A673 (cell line): ENCODE results near the gene SEMA3E. TPM values are rescaled to one million over a fixed set of nuclear protein-coding genes. Genes with fewer than 3 reads are reported as not detected.

Source experiments
- BruUV-seq: library from RNA; stranded (reverse); fragments of 400-500 nt; replicated peaks from 2 replicates; lab custom pipeline; 2021; lab: Mats Ljungman, UMichigan
- CTCF ChIA-PET: fragments of 300-600 bp; sonication (Branson Sonifier 250); formaldehyde crosslinking; loops from one replicate; lab custom pipeline; 2022; ENCODE audit warnings: antibody characterized with exemption; lab: Charles Lee
- POLR2A ChIA-PET: fragments of 300-600 bp; sonication (Branson Sonifier 250); formaldehyde crosslinking; loops from one replicate; lab custom pipeline; 2022; ENCODE audit warnings: antibody characterized with exemption; ENCODE audit not compliant: low non-redundant PET; lab: Charles Lee
- DNase-seq: peaks from one replicate; pipeline ENCODE4 v3.0.0-alpha.2; 2015; ENCODE audit warnings: low spot score
- H3K27ac ChIP-seq: fragments of 200-600 bp; sonication (generic); 2 replicates; pipeline ENCODE4 v1.5.1; 2016; ENCODE audit warnings: mixed run types, low read depth, mild to moderate bottlenecking, mixed read lengths, antibody characterized with exemption, low read length; ENCODE audit not compliant: poor library complexity, severe bottlenecking
- H3K27me3 ChIP-seq: fragments of 200-600 bp; sonication (generic); replicated peaks from 2 replicates; pipeline ENCODE4 v1.6.1; 2017; ENCODE audit warnings: mixed run types, low read depth, mild to moderate bottlenecking, mixed read lengths, antibody characterized with exemption, low read length; ENCODE audit not compliant: insufficient read depth, poor library complexity
- H3K36me3 ChIP-seq: fragments of 200-600 bp; sonication (generic); 2 replicates; pipeline ENCODE4 v1.6.1; 2016; ENCODE audit warnings: mixed run types, mild to moderate bottlenecking, mixed read lengths, antibody characterized with exemption, low read length; ENCODE audit not compliant: insufficient read depth, poor library complexity, severe bottlenecking
- H3K4me1 ChIP-seq: fragments of 200-600 bp; sonication (generic); 2 replicates; pipeline ENCODE4 v1.6.1; 2017; ENCODE audit warnings: mixed run types, mild to moderate bottlenecking, mixed read lengths, antibody characterized with exemption, low read length; ENCODE audit not compliant: insufficient read depth, poor library complexity, severe bottlenecking
- H3K4me3 ChIP-seq: fragments of 200-600 bp; sonication (generic); 2 replicates; pipeline ENCODE4 v1.5.1; 2016; ENCODE audit warnings: low read depth, mixed run types, mild to moderate bottlenecking, mixed read lengths, low read length; ENCODE audit not compliant: poor library complexity, severe bottlenecking
- H3K9me3 ChIP-seq: fragments of 200-600 bp; sonication (generic); 2 replicates; pipeline ENCODE4 v1.6.1; 2016; ENCODE audit warnings: mixed run types, low read depth, mild to moderate bottlenecking, mixed read lengths, antibody characterized with exemption, low read length; ENCODE audit not compliant: poor library complexity, severe bottlenecking
- EZH2 ChIP-seq: fragments of 200-600 bp; sonication (generic); IDR thresholded peaks from 2 replicates; pipeline ENCODE4 v1.6.1; 2017; ENCODE audit warnings: borderline replicate concordance, low read depth, mild to moderate bottlenecking, mixed read lengths, antibody characterized with exemption, low read length; ENCODE audit not compliant: poor library complexity, severe bottlenecking
- intact Hi-C: fragments of 100-400 bp; cut with micrococcal nuclease; formaldehyde crosslinking; loops from one replicate; pipeline ENCODE4 v1.10.0; 2022; ENCODE audit not compliant: unreplicated experiment
- total RNA-seq: library from RNA; stranded (reverse); gene quantifications from 2 replicates; pipeline ENCODE4 v1.2.3, GENCODE V29; 2021
- TF ChIP-seq, protein P1 (sequence below): fragments of 300-800, 200-600 bp; sonication (generic); conservative IDR thresholded peaks from 2 replicates; pipeline ENCODE4 v1.5.1; 2017; ENCODE audit warnings: low read depth, mild to moderate bottlenecking, antibody characterized with exemption, low read length, moderate library complexity, mixed read lengths

SEMA3E gene
- total RNA-seq, 1 experiment from 2014 or later = not detected

- POLR2A ChIA-PET = no interaction called here
- no TSS peak for BruUV-seq
- intact Hi-C loops = no loop called here
- CTCF ChIA-PET = no interaction called here
- H3K36me3 ChIP-seq = no peaks in the 10 kb centered on the region
- no peak for DNase-seq
- no peak for TF ChIP-seq EZH2
- TF ChIP-seq, protein P1, sequence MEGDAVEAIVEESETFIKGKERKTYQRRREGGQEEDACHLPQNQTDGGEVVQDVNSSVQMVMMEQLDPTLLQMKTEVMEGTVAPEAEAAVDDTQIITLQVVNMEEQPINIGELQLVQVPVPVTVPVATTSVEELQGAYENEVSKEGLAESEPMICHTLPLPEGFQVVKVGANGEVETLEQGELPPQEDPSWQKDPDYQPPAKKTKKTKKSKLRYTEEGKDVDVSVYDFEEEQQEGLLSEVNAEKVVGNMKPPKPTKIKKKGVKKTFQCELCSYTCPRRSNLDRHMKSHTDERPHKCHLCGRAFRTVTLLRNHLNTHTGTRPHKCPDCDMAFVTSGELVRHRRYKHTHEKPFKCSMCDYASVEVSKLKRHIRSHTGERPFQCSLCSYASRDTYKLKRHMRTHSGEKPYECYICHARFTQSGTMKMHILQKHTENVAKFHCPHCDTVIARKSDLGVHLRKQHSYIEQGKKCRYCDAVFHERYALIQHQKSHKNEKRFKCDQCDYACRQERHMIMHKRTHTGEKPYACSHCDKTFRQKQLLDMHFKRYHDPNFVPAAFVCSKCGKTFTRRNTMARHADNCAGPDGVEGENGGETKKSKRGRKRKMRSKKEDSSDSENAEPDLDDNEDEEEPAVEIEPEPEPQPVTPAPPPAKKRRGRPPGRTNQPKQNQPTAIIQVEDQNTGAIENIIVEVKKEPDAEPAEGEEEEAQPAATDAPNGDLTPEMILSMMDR = no peak
- H3K27ac ChIP-seq = no peak overlapping the region
- no peak overlapping the region for H3K4me3 ChIP-seq
- peaks cover 35% of the 10 kb centered on the region for H3K27me3 ChIP-seq
- H3K4me1 ChIP-seq = no peaks in the 10 kb centered on the region
- no peaks in the 10 kb centered on the region for H3K9me3 ChIP-seq
These were observed 74.3 kb downstream of the SEMA3E start for GRCh38 chr7:83574616-83575015.

- ChIA-PET CTCF (no interaction called here), POLR2A (no interaction called here)
- no peak for TF ChIP-seq EZH2
- TF ChIP-seq, protein P1 = no peak
These were observed 86.0 kb downstream of the SEMA3E start for GRCh38 chr7:83562960-83563359.

DNA sequence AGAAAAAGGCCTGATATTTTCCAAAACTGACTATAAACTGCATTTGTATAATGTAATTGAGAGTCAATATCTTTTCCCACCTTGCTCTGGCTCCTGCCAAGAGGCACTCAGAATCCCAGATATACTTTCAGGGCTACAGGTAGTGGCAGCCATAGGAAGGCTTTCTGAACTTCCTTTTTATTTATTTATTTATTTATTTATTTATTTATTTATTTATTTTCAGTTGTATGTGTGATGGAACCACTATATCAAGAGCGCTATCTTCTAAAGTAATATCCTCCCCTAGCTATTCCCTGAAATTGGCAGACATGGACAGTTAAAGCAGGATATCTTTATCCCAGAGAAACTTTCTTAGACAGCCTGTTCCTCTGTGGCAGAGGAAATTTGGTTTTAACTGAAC, 86.7 kb downstream of the SEMA3E start:
- intact Hi-C loops = no loop called here
- Histone ChIP-seq H3K36me3 (no peaks in the 10 kb centered on the region), H3K4me1 (no peaks in the 10 kb centered on the region), H3K27ac (no peak overlapping the region), H3K9me3 (no peaks in the 10 kb centered on the region), H3K4me3 (no peak overlapping the region), H3K27me3 (peaks cover 13% of the 10 kb centered on the region)
- no peak for DNase-seq
- ChIA-PET POLR2A (no interaction called here), CTCF (no interaction called here)
- BruUV-seq = no TSS peak
- TF ChIP-seq, protein P1 = no peak
- TF ChIP-seq EZH2 = no peak

More at GRCh38 chr7:83562960-83563359, 86.0 kb downstream of the SEMA3E start:
- Histone ChIP-seq H3K4me1 (no peaks in the 10 kb centered on the region), H3K9me3 (no peaks in the 10 kb centered on the region), H3K27ac (no peak overlapping the region), H3K36me3 (no peaks in the 10 kb centered on the region), H3K27me3 (peaks cover 13% of the 10 kb centered on the region), H3K4me3 (no peak overlapping the region)
- no peak for DNase-seq
- no TSS peak for BruUV-seq
- intact Hi-C loops = no loop called here
